Measurements from ENCODE around the gene NELFA. TPM values are rescaled to one million over a fixed set of nuclear protein-coding genes. Genes with fewer than 3 reads are reported as not detected.

Gene NELFA
- total and polyA plus RNA-seq, 10 of the 15 experiments (the other 5 are each of a cell fraction or from before 2014, with no cell fraction given), result 0.39 to 38.6 (median 16.7) TPM

DNA sequence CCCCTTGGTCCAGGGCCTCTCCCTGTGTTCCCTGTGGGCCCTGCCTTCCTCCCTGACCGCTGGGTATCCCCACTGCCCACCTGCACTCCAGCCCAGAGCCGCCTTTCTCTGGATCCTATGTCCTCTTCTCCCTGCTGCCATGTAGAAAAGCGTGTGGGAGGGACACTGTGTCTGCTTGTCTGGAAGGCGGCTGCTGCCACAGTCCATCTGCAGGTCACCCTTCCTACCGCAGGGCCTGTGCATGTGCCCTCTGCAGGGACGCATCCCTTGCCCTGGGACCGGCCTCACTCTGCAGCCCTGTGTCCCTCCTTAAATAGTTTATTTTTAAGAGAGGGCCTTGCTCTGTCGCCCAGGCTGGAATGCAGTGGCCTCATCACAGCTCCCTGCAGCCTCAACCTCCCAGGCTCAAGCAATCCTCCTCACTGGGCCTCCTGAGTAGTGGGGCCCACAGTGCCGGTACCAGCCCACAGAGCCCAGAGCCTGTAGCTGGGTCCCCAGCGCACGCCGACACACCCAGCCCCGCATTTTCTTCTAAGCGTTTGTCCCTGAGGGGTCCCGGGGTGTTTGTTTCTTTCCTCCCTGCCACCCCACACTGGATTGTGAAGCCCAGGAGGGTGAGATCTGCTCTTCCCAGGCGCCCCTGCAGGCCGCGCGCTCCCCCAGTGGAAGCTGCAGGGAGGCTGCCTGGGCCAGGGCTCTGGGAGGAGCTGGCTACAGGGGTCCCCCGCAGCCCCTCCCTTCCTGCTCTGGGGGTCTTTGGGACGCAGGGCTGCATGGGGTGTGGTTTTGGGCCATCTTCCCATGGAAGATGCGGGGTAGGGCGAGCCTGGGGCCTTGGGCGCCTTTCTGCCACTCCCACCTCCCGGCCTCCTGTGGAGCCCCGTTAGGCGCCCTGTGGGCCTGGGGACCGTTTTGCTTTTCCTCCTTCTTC lies 37.5 kb upstream of the NELFA start (continued):
- TF ChIP-seq EGR1 (IDR thresholded peaks at IDR 0.05; ENCODE audit: borderline replicate concordance in 1 of 2, low read depth in 2 of 2, low read length in 2 of 2), result no peak

DNA sequence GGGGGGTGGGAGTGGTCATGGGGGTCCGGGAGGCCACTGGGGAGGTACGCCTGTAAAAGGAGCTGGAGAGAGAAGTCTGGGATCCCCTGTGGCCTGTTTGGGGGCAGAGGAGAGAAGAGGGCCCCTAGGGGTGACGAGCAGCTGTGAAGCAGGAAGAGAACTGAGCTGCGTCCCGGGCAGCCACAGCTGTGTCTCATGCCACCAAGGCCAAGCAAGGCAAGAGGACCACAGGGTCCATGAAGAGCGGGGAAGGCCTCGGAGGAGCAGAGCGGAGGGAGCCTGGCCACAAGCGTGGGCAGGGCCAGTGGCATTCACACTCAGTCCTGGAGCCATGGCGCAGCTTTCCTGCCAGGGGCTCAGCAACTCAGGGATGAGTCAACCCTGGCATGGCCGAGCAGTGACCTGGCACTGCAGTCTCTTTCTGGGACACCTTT lies 36.8 kb upstream of the NELFA start:
- BruUV-seq (replicated peaks), result no TSS peak
- Histone ChIP-seq H3K27ac (ENCODE audit: control insufficient read depth, insufficient read depth) (no peak overlapping the region), H3K27me3 (replicated peaks in 1 of 2; ENCODE audit: control insufficient read depth in 2 of 2, insufficient read depth in 2 of 2, low read length in 1 of 2) (peaks cover 2 to 4% of the 10 kb centered on the region in 2 experiments; a peak in 2 of 4 replicates), H4K20me1 (ENCODE audit: control insufficient read depth, insufficient read depth) (no peaks in the 10 kb centered on the region), H2AFZ (ENCODE audit: control insufficient read depth, low read depth, low read length) (no peak overlapping the region), H3K9ac (ENCODE audit: control insufficient read depth, insufficient read depth, low read length) (no peak overlapping the region), H3K79me2 (ENCODE audit: control insufficient read depth, insufficient read depth, low read length) (no peaks in the 10 kb centered on the region), H3K36me3 (ENCODE audit: control insufficient read depth in 2 of 2, insufficient read depth in 2 of 2, low read length in 1 of 2) (no peaks in the 10 kb centered on the region), H3K9me3 (replicated peaks; ENCODE audit: control insufficient read depth, insufficient read depth, low read length) (no peaks in the 10 kb centered on the region), H3K4me1 (ENCODE audit: control insufficient read depth, insufficient read depth, low read length) (peaks cover 8% of the 10 kb centered on the region; the same call in 1 of the 2 replicates), H3K4me2 (ENCODE audit: control insufficient read depth, insufficient read depth) (no peak overlapping the region), H3K4me3 (no peak overlapping the region)
- ChIA-PET SMC1A (ENCODE audit: uncharacterized antibody, unreplicated experiment) (no interaction called here), CTCF (no interaction called here), RAD21 (ENCODE audit: unreplicated experiment) (no interaction called here), POLR2A (no interaction called here)
- no peak for FAIRE-seq
- intact Hi-C loops (cut with micrococcal nuclease; ENCODE audit: unreplicated experiment) (no loop called here), in situ Hi-C loops (cut with MboI) (no loop called here)
- no peak for DNase-seq (ENCODE audit: low read depth, low spot score)
- 30% methylated on average over 11 of the region's 11 CpGs for WGBS (ENCODE audit: insufficient coverage, insufficient replicate concordance, low lambda C conversion rate, missing lambda C conversion rate)
- ATAC-seq, result no peak
- no peak for TF ChIP-seq GATAD2B (conservative IDR thresholded peaks at IDR 0.05; ENCODE audit: low read depth)
- no peak for TF ChIP-seq POLR2AphosphoS2 (IDR thresholded peaks at IDR 0.05; ENCODE audit: low read depth, low read length)
- no peak for TF ChIP-seq ZBED1 (IDR thresholded peaks at IDR 0.05; ENCODE audit: borderline replicate concordance)

Measured in GM12878 (cell line).